ENCODE results near the gene SLC43A1.

SLC43A1 gene

DNA sequence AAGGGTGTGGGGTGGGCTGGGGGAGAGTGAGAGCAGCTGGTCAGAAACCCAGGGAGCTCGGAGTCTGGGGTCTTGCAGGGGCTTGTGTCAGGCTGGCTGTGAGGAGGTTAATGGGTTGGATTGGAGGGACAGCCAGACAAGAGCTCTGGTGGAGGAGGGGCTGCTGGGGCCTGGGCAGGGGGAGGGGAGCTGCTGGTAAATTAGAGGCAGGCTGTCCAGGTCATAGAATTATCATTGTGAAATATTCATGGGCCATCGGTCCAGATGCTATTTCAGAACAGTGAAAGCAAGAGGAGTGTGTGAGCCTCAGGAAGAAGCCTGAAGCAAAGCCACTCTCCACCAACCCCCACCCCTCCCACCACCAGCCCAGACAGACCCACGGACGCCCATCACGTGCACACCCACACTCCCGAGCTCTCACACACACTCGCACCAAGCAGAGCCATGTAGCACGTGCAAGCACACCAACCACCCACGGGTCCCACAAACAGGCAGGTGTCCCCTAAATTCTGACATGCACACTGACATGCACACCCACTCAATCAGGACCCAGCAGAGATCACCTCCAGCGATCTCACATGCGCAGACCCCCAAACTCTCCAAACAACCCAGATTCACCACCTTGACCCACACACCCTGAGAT is 36.4 kb downstream of the SLC43A1 start:
- no peak for DNase-seq

DNA sequence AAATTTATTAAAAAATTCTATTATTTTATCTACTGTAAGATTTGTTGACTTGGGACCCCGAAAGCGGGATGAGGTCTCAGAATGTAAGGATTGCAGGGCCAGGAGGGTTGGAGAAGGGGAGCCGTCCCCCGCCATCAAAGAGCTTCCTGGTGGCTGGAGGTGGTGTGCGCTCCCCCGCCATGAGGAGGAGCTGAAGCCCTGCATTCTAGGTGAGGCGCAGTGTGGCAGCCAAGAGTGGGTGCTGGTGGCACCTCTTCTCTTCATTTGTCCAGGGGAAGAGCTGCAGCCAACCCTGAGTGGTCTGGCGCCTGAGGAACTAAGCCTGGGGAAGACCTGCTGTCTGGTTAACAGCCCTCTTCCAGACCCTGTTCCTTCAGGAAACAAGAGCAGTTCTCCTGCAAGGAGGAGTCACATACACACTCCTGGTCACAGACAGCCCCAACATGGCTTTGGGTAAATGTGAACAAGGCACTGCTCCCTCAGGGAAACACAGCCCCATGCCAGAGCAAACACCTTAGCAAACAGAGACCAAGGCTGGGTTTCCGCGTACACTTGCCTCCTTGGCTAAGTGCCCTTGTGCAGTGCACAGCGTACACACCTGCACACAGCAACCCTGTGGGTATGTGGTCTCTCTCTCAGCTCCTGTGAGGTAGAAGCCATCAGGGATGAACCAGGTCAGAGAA is 37.9 kb downstream of the SLC43A1 start:
- DNase-seq, result no peak

DNA sequence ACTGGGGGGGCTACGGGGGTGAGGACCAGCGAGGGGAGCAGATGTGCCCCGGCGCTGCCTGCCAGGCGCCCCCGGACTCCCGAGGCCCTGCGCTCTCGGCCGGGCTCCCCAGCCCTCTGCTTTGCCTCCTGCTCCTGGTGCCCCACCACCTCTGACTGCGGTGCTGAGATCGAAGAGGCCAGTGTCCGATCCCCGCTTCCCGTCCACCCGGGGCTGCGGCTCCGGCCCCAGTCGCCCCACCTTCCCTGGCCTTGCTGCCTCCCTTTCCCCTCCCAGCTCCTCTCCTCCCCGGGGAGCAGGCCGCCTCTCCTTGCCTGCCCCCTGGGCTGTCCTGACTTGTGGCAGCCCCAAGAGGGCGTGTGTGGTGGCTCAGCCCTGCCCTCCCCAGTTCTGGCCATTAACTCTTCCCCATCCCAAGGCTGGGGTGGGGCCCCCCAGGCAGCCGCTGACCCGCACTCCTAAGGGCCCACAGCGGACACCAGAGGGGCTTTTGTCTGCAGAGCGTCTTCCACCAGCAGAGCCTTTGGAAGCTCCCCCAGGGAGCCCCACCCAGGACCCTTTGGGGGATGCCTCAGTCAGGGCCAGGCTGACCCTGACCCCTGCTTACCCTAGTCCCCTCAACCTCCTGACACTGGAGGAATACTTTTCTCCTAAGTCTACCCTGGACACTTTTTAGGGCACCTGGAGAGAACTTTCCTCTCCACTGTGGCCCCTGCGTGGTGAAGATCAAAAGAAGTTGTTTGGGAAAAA is 38.6 kb downstream of the SLC43A1 start:
- no peak for DNase-seq

DNA sequence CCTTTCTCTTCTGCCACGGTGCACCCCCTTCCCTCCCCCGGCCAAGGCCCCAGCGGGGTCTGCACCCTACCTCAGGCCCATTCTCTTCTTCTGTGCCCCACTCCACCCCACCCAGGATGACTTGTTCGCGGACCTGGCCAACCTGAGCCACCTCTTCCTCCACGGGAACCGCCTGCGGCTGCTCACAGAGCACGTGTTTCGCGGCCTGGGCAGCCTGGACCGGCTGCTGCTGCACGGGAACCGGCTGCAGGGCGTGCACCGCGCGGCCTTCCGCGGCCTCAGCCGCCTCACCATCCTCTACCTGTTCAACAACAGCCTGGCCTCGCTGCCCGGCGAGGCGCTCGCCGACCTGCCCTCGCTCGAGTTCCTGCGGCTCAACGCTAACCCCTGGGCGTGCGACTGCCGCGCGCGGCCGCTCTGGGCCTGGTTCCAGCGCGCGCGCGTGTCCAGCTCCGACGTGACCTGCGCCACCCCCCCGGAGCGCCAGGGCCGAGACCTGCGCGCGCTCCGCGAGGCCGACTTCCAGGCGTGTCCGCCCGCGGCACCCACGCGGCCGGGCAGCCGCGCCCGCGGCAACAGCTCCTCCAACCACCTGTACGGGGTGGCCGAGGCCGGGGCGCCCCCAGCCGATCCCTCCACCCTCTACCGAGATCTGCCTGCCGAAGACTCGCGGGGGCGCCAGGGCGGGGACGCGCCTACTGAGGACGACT is 39.3 kb downstream of the SLC43A1 start:
- no peak for DNase-seq

DNA sequence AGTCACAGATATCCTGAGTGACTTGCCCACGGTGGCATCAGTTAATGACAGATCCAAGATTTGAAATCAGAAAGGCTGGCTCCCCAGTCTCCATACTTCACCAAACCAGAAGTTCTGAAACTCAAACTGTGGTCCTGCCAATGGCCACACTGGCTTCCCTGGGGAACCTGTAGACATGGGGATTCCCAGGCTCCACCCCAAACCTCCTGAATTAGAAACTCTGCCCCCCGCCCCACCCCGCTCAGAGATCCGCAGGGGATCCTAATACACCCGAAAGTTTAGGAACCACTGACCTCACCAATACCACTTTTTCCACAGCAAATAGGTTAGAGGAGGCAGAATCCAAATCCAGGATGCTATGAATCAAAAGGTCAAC is 39.8 kb downstream of the SLC43A1 start:
- DNase-seq, result no peak

DNA sequence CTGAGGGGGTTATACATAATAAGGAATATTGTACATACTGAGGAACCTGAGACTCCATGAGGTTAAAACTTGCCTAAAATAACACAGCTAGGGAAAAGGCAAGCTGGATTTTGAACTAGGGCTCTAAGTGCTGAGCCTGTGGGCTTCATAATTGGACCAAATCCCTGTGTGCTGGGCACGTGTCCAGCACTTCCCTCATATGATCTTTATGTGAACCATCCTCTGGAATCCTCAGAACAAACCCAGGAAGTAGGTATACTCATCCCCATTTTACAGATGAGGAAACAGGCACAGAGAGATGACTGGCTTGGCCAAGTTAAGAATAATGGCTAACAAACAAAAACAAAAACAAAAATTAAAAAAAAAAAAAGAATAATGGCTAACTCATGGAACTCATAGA is 40.3 kb downstream of the SLC43A1 start:
- DNase-seq, result no peak

DNA sequence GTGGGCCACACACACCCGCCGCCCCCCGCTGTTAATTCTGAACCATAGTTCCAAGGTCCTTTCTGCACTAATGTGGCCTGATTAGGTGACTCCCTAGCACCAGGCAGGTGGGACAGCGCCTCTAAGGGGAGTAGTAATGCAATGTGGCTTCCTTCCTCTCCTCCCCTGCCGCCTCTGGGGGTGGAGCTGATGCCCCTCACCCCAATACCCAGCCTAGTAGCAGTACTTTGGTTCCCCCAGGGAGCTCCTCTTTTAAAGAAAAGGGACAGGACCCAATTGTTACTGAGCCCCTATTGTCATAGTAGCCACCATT is 40.7 kb downstream of the SLC43A1 start:
- DNase-seq, result no peak

DNA sequence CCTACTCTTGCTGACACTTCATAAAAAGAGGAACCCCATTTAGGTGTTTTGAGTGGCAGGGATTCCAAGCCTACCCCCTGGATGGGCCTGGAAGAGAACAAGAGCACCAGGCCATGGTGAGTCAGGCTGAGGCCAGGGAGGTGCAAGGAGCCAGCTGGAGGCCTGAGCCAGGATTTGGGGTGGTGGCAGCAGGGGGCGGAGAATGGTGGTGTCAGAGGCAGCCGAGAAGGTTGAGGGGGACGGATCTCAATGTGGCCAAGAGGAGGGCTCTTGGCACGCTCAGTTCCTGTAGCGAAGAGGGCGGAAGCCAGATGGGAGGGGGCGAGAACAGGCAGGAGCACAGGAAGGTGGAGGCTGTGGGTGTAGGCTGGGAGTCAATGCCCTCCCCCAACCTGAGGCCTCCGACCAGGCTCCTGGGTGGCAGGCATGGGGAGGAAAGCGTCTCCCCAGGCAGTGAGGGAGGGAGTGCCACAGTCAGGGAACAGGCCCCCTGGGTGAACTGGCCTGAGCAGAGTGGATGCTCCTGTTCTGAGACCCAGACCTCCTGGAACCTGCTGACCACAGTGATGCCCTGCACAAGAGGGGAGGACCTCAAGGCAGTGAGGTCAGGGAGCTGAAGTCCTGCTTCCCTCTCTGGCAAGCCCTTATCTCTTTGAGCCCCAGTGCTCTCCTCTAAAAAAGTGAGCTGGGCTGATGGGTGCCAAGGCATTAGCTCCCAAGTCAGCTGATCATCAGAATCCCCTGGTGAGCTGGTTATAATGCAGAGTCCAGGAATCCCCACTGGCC is 41.3 kb downstream of the SLC43A1 start:
- DNase-seq, result no peak

DNA sequence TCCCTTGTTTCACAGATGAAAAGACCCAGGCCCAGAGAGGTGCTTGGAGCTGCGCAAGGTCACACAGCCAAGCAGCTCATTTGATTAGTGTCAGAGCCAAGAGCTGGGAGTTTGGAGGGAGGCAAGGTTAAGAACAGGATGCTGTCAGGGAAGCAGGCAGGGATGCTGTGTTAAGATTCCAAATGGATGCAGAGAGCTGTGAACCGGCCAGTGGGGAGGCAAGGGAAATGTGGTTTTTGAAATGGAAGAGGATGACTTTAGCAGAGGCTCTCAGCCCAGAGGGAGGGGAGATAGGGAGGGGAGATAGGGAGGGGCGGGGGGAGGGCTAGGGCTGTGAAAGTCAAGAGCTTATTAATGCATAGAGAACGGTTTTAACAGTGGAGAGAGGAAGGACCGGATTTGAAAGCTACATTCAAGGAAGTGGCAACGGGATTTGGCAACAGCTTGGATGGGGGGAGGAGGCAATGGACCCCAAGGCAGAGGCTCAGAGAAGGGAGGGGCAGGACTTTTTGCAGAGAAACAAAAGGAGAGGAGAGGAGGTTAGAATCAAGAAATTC is 42.1 kb downstream of the SLC43A1 start:
- DNase-seq, result no peak

DNA sequence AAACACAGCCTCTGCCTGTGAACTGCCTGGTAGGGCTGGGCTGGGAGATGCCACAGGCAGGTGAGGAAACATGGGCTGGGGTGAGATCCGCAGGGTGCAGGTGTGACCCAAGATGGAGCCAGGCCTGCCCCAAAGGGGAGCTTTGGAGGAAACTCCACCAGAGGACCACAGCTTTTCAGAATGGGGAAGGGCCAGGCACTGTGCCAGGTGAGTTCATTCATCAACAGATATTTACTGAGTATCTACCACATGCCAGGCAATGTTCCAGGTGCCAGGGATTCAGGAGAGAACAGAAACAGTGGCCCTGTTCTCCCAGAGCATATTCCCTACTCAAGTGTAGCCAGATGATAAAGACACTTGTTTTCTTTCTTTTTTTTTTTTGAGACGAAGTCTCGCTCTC is 44.0 kb downstream of the SLC43A1 start:
- no peak for DNase-seq

DNA sequence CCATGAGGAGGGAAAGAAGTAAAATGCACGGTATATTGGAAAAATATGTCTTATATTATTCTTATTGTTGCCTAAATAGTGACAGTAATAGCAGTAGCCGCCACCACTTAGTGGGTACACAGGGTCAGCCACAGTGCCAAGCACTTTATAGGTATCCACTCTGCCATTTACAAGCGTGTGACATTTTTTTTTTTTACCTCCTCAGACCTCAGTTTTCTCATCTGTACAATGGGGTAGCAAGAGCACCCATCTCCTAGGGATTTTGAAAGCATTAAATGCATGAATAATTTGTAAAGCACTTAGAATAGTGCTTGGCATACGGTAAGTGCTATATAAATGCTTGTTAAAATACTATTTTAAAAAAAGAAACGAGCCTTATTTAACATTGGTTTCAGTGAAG is 46.2 kb downstream of the SLC43A1 start:
- no peak for DNase-seq

DNA sequence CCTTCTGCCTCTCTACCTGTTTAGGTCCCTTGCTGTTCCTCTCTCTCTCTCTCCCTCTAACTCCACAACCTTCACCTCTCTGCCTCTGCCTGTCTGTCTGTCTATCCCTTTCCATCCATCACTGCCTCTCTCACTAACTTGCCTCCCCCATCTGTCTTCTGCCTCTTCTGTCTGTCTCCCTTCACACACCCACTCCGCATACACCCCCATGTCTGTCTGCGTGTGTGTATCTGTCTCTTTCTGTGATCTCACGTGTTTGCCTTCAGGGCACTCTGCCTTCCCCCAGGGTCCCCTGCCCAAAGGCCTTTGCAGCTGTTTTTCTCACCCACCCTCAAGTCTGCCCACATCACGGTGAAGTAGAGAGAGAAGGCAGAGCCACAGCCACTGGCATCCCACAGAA is 47.2 kb downstream of the SLC43A1 start:
- DNase-seq, result no peak

DNA sequence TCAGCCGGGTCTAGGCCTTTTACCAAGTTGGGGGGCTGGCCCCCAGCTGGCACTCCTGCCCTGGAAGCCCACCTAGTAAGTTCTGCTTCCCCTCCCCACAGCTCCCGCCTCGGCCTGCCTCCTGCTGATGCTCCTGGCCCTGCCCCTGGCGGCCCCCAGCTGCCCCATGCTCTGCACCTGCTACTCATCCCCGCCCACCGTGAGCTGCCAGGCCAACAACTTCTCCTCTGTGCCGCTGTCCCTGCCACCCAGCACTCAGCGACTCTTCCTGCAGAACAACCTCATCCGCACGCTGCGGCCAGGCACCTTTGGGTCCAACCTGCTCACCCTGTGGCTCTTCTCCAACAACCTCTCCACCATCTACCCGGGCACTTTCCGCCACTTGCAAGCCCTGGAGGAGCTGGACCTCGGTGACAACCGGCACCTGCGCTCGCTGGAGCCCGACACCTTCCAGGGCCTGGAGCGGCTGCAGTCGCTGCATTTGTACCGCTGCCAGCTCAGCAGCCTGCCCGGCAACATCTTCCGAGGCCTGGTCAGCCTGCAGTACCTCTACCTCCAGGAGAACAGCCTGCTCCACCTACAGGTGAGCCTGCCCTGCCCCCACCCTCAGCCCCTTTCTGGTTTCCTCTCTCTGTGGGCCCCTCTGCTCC is 47.9 kb downstream of the SLC43A1 start:
- no peak for DNase-seq

DNA sequence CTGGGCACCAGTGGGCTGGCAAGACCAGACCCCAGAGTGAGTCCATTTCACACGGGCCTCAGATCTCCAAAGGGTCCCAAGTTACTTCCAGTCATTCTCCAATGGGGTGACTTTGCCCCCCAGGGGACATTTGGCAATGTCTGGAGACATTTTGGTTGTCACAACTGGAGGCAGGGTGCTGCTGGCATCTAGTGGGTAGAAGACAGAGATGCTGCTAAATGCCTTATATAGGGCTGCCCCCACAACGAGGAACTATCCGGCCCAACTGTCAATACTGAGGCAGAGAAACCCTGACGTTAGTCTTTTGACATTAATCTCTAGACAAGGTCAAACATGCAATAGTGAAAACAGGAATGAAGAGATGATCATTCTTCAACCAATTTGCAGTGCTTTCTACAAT is 48.8 kb downstream of the SLC43A1 start:
- DNase-seq, result no peak

DNA sequence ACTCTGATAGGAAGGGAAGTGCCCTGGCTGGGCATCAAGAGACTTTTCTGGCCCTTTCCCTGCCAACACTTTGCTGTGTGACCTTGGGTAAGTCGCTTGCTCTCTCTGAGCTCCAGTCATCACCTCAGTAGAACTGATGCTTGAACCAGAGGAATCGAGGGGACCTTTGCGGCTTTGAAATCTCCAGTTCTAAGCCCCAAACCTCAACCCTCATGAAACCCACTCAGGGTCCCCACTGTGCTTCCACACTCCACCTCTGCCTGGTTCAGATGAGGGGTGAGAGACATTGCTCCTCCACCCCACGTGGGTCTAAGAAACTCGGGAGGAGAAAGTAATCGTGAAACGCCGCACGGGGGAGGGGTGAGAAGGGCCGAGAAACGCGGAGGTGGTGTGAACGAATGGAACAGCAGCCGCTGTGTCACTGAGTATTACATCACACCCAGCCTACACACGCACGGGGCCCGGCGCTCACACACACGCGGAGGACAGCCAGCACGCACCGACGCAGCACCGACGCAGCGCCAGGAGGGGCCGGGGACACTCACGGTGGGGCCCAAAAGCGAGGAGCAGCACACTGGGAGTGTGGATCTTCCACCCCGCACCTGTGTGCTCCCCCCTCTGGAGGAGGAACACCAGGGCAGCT is 50.8 kb downstream of the SLC43A1 start:
- DNase-seq, result no peak

DNA sequence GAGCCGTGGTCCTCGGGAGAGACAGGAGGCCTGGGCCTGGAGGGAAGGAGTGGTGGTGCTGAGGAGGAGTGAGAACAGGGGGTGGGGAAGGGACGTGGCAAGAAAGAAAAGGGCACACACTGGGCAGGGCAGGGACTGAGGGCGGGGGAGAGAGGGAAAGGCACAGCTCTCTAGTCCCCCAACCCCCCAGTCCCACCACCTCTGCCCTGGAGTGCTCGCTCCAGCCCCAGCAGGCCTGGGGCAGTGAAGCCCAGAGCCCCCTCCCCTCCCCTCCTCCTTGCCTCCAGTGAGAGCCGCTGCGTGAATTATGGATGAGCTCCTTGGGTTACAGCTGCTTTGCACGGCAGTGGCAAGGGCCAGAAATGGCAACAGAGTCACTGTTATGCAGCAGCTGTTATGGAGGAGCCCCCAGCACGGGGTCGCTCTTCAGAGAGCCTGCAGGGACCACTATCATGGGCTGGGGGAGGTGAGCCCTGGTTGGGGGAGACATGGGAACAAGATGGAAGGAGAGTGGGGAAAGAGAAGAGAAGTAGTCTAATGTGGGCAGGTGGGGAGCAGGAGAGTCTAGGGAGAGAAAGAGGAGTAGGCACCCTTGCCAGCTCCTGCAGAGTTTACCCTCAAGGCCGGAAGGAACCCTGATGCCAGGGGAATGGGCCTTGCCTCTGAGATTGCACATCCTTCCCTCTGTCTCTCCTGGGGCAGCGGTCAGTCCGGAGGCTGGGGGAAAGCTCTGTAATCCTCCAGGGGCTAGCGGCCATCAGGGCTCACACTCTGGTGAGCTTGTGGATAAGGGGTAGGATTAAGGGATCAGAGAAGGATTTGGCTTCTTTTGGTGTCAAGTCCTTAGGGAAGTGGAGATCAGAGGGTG is 51.6 kb downstream of the SLC43A1 start:
- no peak for DNase-seq

DNA sequence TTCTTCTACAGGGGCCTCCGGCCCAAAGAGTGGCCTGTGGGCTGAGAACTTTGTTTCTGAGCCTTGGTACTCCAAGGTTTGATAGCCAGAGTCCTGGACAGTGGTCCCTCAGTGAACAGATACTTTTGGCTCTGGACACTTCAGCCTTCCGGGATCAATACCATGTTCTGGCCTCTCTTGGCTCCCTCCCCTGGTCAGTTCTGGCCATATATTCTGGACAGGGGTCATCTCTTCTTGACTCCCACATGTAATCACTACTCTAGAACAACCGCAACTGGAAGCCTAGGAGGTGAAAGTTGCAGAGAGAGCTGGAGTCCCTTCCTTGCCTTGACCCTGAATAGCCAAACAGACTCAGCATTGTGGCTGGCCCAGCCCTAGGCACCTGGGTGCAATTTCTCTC is 52.9 kb downstream of the SLC43A1 start:
- DNase-seq, result no peak

DNA sequence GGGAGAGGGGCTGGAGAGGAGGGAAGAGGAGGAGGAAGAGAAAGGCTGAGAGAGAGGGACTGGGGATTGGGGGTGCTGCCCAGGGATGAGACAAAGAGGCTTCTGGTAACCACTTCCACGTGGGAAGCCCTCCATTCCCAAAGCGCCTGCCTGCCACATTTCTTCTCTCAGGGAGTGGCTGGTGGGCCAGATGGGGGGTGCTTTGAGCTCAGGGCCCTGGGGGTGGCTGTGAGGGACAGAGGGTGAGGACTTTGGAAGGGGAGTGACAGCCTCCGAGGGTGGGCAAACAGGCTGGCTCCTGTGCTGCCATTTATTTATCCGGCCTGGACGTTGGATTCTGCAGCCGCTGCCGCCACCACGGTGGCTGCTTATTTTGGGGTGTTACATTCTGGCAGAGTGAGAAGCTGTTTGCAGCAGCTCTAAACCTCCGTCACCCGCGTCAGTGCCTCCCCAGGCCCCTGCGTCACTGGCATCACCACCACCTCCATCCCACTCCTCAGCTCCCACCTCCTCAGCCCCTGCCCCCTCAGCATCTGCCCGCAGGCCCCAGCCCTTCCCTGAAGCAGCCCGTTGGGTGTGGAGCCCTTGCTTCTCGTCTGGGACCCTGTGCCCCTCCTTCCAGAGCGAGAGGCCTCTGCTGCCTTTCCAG is 53.5 kb downstream of the SLC43A1 start:
- DNase-seq, result no peak

DNA sequence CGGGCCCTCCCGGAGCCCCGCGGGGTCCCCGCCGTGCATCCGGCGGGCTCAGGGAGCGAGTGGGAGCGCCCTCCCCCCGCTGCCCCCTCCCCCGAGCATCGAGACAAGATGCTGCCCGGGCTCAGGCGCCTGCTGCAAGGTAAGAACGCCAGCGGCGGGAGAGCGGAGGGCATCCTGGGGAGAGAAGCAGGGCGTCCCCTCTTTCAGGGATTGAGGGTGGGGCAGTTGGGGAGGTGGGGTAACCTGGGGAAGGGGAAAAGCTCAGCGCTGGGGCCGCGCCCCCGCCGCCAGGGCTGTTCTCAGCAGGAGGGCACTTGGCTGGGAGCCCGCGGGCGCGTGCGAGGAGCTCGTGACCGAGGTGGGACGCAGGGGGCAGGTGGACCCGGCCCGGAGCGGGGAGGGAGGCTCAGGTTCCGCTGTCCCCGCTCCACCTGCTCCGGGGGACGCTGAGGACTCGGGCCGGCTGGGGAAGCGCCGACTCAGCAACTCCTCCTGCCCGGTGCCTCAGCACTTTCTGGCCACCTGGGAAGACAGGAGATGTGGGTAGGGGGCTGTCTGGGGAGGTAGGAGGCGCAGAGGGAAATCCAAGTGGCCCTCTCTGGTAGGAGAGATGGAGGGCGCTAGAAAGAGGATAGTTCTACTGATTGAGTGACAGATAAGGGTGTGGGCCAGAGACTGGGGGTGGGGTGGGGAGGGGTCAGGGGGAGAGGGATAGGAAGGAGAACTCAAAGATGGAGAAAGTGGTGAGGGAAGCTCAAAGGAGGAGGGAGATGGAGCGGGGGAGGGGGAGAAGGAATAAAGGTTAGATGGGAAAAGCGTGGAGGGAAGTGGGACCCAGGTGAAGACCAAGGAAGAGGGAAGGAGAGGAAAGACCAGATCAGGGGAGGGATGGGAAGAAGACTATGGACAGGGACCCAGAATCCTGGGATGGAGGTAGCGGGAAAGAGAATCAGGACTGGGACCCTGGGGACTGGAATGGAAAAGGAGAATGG is 54.4 kb downstream of the SLC43A1 start:
- no peak for DNase-seq
